Heart left ventricle (tissue), 16 donors: ENCODE data around the gene KDM4B. TPM values are rescaled to one million over a fixed set of nuclear protein-coding genes. Genes with fewer than 3 reads are reported as not detected.

Experiments used
- ATAC-seq, 4 donors: fragments of 200-7000 bp; cut with Tn5 transposase; one replicate each; pipeline ENCODE4 v1.9.1; 2020 to 2022; ENCODE audit warnings: moderate library complexity in 4 of 4, mild to moderate bottlenecking in 3 of 4, moderate number of reproducible peaks in 1 of 4
- DNase-seq, 5 donors: peaks; one replicate each; pipeline ENCODE4 v3.0.0-alpha.2; 2020
- H3K27ac ChIP-seq, 12 donors: fragments of 200-600 bp; sonication (generic) in 4 of 12; one replicate each; pipeline versions ENCODE4 v1.5.0 to v1.8.0; 2016 to 2022; ENCODE audit warnings: mild to moderate bottlenecking in 2 of 12
- H3K27me3 ChIP-seq, 9 donors: fragments of 200-600 bp; sonication (generic) in 2 of 9; one replicate each; pipeline versions ENCODE4 v1.5.1 to v1.8.0; 2016 to 2022; ENCODE audit warnings: mild to moderate bottlenecking in 3 of 9
- H3K36me3 ChIP-seq, 9 donors: fragments of 200-600 bp; sonication (generic) in 2 of 9; one replicate each; pipeline versions ENCODE4 v1.5.0 to v1.8.0; 2018 to 2022; ENCODE audit warnings: mild to moderate bottlenecking in 2 of 9
- H3K4me1 ChIP-seq, 12 donors: fragments of 200-600 bp; sonication (generic) in 4 of 12; one replicate each; pipeline versions ENCODE4 v1.5.0 to v1.8.0; 2016 to 2022; ENCODE audit warnings: mild to moderate bottlenecking in 3 of 12
- H3K4me3 ChIP-seq, 12 donors: fragments of 200-600 bp; sonication (generic) in 4 of 12; one replicate each; pipeline versions ENCODE4 v1.5.0 to v1.8.0; 2017 to 2022; ENCODE audit warnings: mild to moderate bottlenecking in 9 of 12, moderate library complexity in 4 of 12
- H3K9me3 ChIP-seq, 12 donors: fragments of 200-600 bp; sonication (generic) in 4 of 12; one replicate each; pipeline versions ENCODE4 v1.5.0 to v1.8.0; 2016 to 2022; ENCODE audit warnings: mild to moderate bottlenecking in 1 of 12
- POLR2A ChIP-seq, 2 donors: fragments of 450-650 bp; IDR thresholded peaks; one replicate each; pipeline ENCODE4 v1.6.1; 2017; ENCODE audit warnings: antibody characterized with exemption in 2 of 2, mild to moderate bottlenecking in 2 of 2, moderate library complexity in 2 of 2
- WGBS, 4 donors: extraction: QIAGEN DNeasy Blood & Tissue Kit in 2 of 4; methylation state at CpG; one replicate each; pipeline versions ENCODE4 v1.1.5 to v1.1.7; 2013 to 2018; 5-methylcytosine and 5-hydroxymethylcytosine counted together
- intact Hi-C, 10 donors: fragments of 100-400 bp; cut with DNase I; formaldehyde crosslinking; loops; one replicate each; pipeline versions ENCODE4 v1.11.1 to v1.14.2; 2022
- polyA plus RNA-seq, 2 donors: library from polyadenylated mRNA; stranded (reverse); fragments of 200-250 nt; gene quantifications; one replicate each; pipeline ENCODE4 v1.2.3, GENCODE V29; 2013
- total RNA-seq, 9 donors: library from RNA; depleted of rRNA in 2 of 9; stranded (reverse); fragments of >200 nt in 2 of 9; fragmentation: NEBNext Ultra II Directional in 3 of 9; extraction: Animal tissue kit (Norgen Biotek cat#: 25700) in 3 of 9; gene quantifications; one replicate each; pipeline versions ENCODE4 v1.1.0 to v1.2.4, GENCODE V29; 2016 to 2023
- TF ChIP-seq, protein P1 (sequence below), 12 donors: fragments of 200-600 bp; sonication (generic) in 4 of 12; IDR thresholded peaks; one replicate each; pipeline versions ENCODE4 v1.5.0 to v1.8.0; 2018 to 2022; ENCODE audit warnings: antibody characterized with exemption in 12 of 12, mild to moderate bottlenecking in 5 of 12
- donor health status: ischemic (EF 13 %, LVEDD 7.1; RV severe dilation, severe dysfunction).
- donor health status: healthy with polysubstance abuse.
- donor health status: DM: no; HTN: yes; CAD: no.
- donor health status: DM: no; HTN: no; CAD: no.
- donor health status: ischemic (EF 25% LVEDD 6.9; RV normal size, moderate dysfunction).
- donor health status: ischemic (EF 25% LVEDD 5.7; RV mildly dilated, moderate dysfunction).
- donor health status: healthy.
- donor health status: DM: yes; HTN: yes; CAD: no.
- donor health status: ischemic (EF 35%, LVEDD 5.7; RV mildly dilated, moderate dysfunction).
- donor health status: nonischemic (EF 11% LVEDD 7.7; RV severe dilation, severe dysfunction).
- donor health status: DM: yes; HTN: yes; CAD: no.
- donor health status: PGD.
- donor health status: ischemic (EF 29% LVEDD 5.4; RV normal size, mild dysfunction).
- donor health status: nonischemic (EF 23%, LVEDD 6.1; RV moderate dilation, normal function).

Gene KDM4B
- total and polyA plus RNA-seq, 11 donors: 21.5 to 36.5 (median 27.2) TPM

GRCh38 chr19:5120833-5121232, 151.9 kb downstream of the KDM4B start:
- intact Hi-C loops: loop anchor here in 1 of 10 donors (10.0 kb wide), 1 partner anchor 66 kb away; no protein-coding TSS in a partner anchor
- no peak for DNase-seq
- TF ChIP-seq, protein P1, sequence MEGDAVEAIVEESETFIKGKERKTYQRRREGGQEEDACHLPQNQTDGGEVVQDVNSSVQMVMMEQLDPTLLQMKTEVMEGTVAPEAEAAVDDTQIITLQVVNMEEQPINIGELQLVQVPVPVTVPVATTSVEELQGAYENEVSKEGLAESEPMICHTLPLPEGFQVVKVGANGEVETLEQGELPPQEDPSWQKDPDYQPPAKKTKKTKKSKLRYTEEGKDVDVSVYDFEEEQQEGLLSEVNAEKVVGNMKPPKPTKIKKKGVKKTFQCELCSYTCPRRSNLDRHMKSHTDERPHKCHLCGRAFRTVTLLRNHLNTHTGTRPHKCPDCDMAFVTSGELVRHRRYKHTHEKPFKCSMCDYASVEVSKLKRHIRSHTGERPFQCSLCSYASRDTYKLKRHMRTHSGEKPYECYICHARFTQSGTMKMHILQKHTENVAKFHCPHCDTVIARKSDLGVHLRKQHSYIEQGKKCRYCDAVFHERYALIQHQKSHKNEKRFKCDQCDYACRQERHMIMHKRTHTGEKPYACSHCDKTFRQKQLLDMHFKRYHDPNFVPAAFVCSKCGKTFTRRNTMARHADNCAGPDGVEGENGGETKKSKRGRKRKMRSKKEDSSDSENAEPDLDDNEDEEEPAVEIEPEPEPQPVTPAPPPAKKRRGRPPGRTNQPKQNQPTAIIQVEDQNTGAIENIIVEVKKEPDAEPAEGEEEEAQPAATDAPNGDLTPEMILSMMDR (IDR thresholded peaks at IDR 0.05): no peak
- TF ChIP-seq POLR2A (IDR thresholded peaks at IDR 0.05): no peak
- Histone ChIP-seq H3K9me3 (no peaks in the 10 kb centered on the region), H3K36me3 (peaks cover 0 to 46% (median 32%) of the 10 kb centered on the region in 9 donors), H3K27me3 (no peaks in the 10 kb centered on the region), H3K27ac (no peak overlapping the region), H3K4me3 (no peak overlapping the region), H3K4me1 (peaks cover 0 to 11% (median 2%) of the 10 kb centered on the region in 12 donors)
- WGBS, 4 donors: 78 to 90% (median 83%) methylated on average over 6 to 9 of the region's 9 CpGs
- no peak for ATAC-seq

DNA sequence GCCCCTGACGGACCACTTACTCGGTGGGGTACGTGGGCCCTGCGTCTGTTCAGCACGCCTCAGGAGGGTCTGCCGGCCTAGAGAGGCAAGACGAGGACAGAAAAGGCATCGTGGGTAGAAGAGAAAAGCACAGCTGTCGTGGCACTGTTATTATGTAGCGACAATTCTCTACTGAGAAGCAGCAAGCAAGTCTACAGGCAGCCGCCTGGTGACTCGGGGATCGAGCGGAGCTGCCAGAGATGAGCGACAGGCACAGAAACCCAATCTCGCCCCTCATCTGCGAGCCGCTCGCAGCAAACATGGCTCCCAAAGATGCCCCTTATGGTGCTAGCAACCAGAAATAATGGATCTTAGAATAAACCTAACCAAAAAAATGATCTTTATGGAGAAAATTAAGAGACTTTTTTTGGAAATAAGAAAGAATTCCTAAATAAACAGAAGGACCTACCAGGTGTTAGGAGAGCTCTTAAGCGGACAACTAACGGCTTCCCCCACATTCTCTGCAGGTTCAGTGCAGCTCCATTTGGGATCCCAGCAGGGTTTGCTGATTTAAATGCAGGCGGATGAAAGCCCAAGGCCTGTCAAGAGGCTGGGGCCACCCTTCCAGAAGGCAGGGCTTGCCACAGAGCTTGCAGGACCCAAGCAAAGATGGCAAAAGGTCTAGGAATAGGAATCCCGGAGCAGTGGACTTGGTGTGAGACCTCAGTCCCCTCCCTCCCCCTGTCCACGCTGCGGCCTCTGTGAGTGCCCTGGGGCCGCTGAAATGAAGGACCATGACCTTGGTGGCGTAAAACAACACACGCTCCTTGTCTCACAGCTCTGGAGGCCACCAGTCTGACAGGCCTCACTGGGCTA, 152.6 kb downstream of the KDM4B start:
- peaks cover 0 to 46% (median 32%) of the 10 kb centered on the region in 9 donors for H3K36me3 ChIP-seq
- no peak overlapping the region for H3K27ac ChIP-seq
- no peak overlapping the region for H3K4me3 ChIP-seq
- no peaks in the 10 kb centered on the region for H3K9me3 ChIP-seq
- DNase-seq: no peak
- peaks cover 0 to 17% (median 4%) of the 10 kb centered on the region in 12 donors for H3K4me1 ChIP-seq
- ATAC-seq: no peak
- intact Hi-C loops: loop anchor here in 1 of 10 donors (10.0 kb wide), 1 partner anchor 67 kb away; no protein-coding TSS in a partner anchor
- TF ChIP-seq, protein P1 (IDR thresholded peaks at IDR 0.05): no peak
- TF ChIP-seq POLR2A (IDR thresholded peaks at IDR 0.05): no peak
- WGBS, 4 donors: 91 to 98% (median 92%) methylated on average over 23 to 28 of the region's 28 CpGs
- no peaks in the 10 kb centered on the region for H3K27me3 ChIP-seq

GRCh38 chr19:5122121-5122400, 153.1 kb downstream of the KDM4B start:
- ATAC-seq (no peak), DNase-seq (no peak)
- peaks cover 0 to 23% (median 7%) of the 10 kb centered on the region in 12 donors for H3K4me1 ChIP-seq
- no peaks in the 10 kb centered on the region for H3K9me3 ChIP-seq
- H3K36me3 ChIP-seq: peaks cover 0 to 46% (median 32%) of the 10 kb centered on the region in 9 donors
- 49 to 64% (median 60%) methylated on average over 4 of the region's 4 CpGs for WGBS, 4 donors
- TF ChIP-seq, protein P1 (IDR thresholded peaks at IDR 0.05): no peak
- TF ChIP-seq POLR2A (IDR thresholded peaks at IDR 0.05): no peak
- no peak overlapping the region for H3K4me3 ChIP-seq
- no peak overlapping the region for H3K27ac ChIP-seq
- intact Hi-C loops: loop anchor here in 1 of 10 donors (10.0 kb wide), 1 partner anchor 67 kb away; no protein-coding TSS in a partner anchor
- H3K27me3 ChIP-seq: no peaks in the 10 kb centered on the region

GRCh38 chr19:5122671-5123409, 153.9 kb downstream of the KDM4B start:
- TF ChIP-seq, protein P1 (IDR thresholded peaks at IDR 0.05): no peak
- no peak for TF ChIP-seq POLR2A (IDR thresholded peaks at IDR 0.05)
- Histone ChIP-seq H3K27me3 (no peaks in the 10 kb centered on the region), H3K4me1 (peaks cover 0 to 31% (median 15%) of the 10 kb centered on the region in 12 donors), H3K36me3 (peaks cover 0 to 46% (median 32%) of the 10 kb centered on the region in 9 donors), H3K4me3 (no peak overlapping the region), H3K9me3 (no peaks in the 10 kb centered on the region), H3K27ac (no peak overlapping the region)
- 90 to 94% (median 92%) methylated on average over 27 to 30 of the region's 30 CpGs for WGBS, 4 donors
- ATAC-seq (no peak), DNase-seq (no peak)
- intact Hi-C loops: loop anchor here in 1 of 10 donors (10.0 kb wide), 1 partner anchor 68 kb away; no protein-coding TSS in a partner anchor
